Measurements from ENCODE around the gene PCNX3. TPM values are rescaled to one million over a fixed set of nuclear protein-coding genes. Genes with fewer than 3 reads are reported as not detected.

PCNX3 gene
- total and polyA plus RNA-seq, 2 of the 13 experiments (the other 11 are each of a cell fraction or from before 2014, with no cell fraction given) = 16.2 to 23.0 TPM

DNA sequence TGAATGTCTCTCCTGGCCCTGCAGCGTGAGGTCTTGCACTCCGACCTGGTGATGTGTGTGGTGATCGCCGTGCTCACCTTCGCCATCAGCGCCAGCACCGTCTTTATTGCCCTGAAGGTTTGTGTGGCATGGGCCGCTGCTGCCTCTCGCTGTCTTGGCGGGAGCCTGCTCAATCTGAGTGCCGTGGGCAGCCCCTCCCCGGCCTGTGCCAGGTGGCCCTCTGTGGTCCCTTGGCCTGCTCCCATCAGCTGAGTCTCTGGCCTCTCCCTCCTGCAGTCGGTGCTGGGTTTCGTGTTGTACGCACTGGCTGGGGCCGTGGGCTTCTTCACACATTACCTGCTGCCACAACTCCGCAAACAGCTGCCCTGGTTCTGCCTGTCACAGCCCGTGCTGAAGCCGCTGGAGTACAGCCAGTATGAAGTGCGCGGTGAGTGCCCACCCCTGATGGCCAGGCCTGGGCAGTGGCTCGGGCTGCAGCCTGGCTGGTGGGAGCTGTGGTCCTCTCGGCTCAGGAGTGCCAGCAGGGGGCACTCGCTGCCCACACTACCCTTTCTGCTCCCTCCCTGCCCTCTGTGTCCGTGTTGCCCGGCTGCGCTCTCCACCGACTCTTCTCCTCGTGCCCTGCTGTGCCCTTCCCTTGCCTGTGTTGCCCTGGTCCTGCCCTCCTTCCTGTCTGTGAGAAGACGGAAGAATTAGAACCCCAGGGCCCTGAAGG is 10.2 kb downstream of the PCNX3 start (continued):
- TF ChIP-seq PPARG (CRISPR knock-in tag; conservative IDR thresholded peaks at IDR 0.05) = 0 out of 2 replicates have a peak, but pooled peaks have one; percentile 29
- 0 out of 2 replicates have a peak, but pooled peaks have one; percentile 17 for TF ChIP-seq MYC (CRISPR knock-in tag; IDR thresholded peaks at IDR 0.05; ENCODE audit: borderline replicate concordance)
- TF ChIP-seq RBFOX2 (IDR thresholded peaks at IDR 0.05; ENCODE audit: low read depth, low read length) = peak; percentile 59
- TF ChIP-seq ZNF460 (CRISPR knock-in tag; IDR thresholded peaks at IDR 0.05; ENCODE audit: borderline replicate concordance) = no peak
- TF ChIP-seq AGO2 (optimal IDR thresholded peaks at IDR 0.05; ENCODE audit: low read depth, low read length) = peak; percentile 34
- no peak for TF ChIP-seq MXI1 (IDR thresholded peaks at IDR 0.05; ENCODE audit: borderline replicate concordance, low read depth, low read length)
- TF ChIP-seq CHD2 (IDR thresholded peaks at IDR 0.05; ENCODE audit: low read depth, low read length) = no peak

DNA sequence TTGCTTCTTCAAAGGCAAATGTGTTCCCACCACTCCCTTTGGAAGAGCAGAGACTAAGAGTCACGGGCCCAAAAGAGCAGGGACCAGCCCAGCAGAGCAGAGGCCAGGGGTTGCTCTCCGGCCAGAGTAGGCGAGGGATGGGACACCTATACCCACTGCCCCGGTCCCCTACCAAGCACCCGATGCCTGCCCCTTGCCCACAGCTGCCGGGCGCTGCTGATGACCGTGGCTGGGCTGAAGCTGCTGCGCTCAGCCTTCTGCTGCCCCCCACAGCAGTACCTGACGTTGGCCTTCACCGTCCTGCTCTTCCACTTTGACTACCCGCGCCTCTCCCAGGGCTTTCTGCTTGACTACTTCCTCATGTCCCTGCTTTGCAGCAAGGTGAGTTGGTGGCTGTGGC is 11.6 kb downstream of the PCNX3 start:
- H3K4me3 ChIP-seq (replicated peaks in 1 of 3; ENCODE audit: insufficient read depth in 1 of 3, low read depth in 2 of 3, low read length in 3 of 3) = no peak overlapping the region

More for the DNA sequence above, 11.6 kb downstream of the PCNX3 start:
- Histone ChIP-seq H2AFZ (ENCODE audit: low read length) (no peak overlapping the region), H3K79me2 (ENCODE audit: insufficient read depth, low read length) (no peaks in the 10 kb centered on the region), H3K4me1 (ENCODE audit: insufficient read depth, low read length) (no peaks in the 10 kb centered on the region), H3K27me3 (ENCODE audit: control insufficient read depth in 1 of 2, insufficient read depth in 2 of 2, low read length in 2 of 2) (no peaks in the 10 kb centered on the region), H3K4me2 (ENCODE audit: low read depth, low read length) (no peak overlapping the region), H3K9me3 (ENCODE audit: low read length) (no peaks in the 10 kb centered on the region), H3K36me3 (replicated peaks in 1 of 2; ENCODE audit: control insufficient read depth in 1 of 2, insufficient read depth in 2 of 2, low read length in 2 of 2) (peaks cover 45 to 72% of the 10 kb centered on the region in 2 experiments), H3K27ac (ENCODE audit: extremely low read length, insufficient read depth, low read length) (no peak overlapping the region), H4K20me1 (ENCODE audit: insufficient read depth, low read length) (no peaks in the 10 kb centered on the region), H3K9ac (ENCODE audit: insufficient read depth, low read depth, low read length) (no peak overlapping the region)
- TF ChIP-seq ZNF609 (CRISPR knock-in tag; IDR thresholded peaks at IDR 0.05; ENCODE audit: borderline replicate concordance) (no peak), RBFOX2 (IDR thresholded peaks at IDR 0.05; ENCODE audit: low read depth, low read length) (peak; percentile 39; the same call in 1 of the 2 replicates)
- POLR2A ChIA-PET = interaction anchor here (1.3 to 2.4 kb wide), 3 partner anchors 10 to 25 kb away, joined by 4 to 19 read pairs (median 4); partner anchors contain the start of gene SIPA1
- in situ Hi-C loops (cut with HindIII; ENCODE audit: extremely low pct_ligation_motif_present, low pct_unique_long_range_greater_than_20kb) (no loop called here), intact Hi-C loops (cut with micrococcal nuclease; ENCODE audit: unreplicated experiment) (no loop called here)
- WGBS (ENCODE audit: low lambda C conversion rate) = 98% methylated on average over 9 of the region's 13 CpGs
- no peak for DNase-seq (ENCODE audit: low spot score)
- no TSS peak for BruUV-seq (replicated peaks)
- FAIRE-seq = no peak
- ATAC-seq = no peak
- CTCF ChIA-PET (ENCODE audit: low intra/inter-chr PET ratio, low total read pairs) = no interaction called here
